ENCODE data around the gene HS3ST3A1. TPM values are rescaled to one million over a fixed set of nuclear protein-coding genes. Genes with fewer than 3 reads are reported as not detected.
"Not testable (repeated sequence)": the region's sequence is repeated elsewhere in the genome, so short reads cannot be mapped to it uniquely, and the experiment has no call there.

HS3ST3A1 gene
- total and polyA plus RNA-seq, 2 experiments from 2014 or later = 39.2 to 85.1 TPM

GRCh38 chr17:13500947-13501346 is 100.8 kb downstream of the HS3ST3A1 start:
- TF ChIP-seq EZH2 (IDR thresholded peaks at IDR 0.05; ENCODE audit: insufficient read depth, poor library complexity, severe bottlenecking) = no peak
- no peak for TF ChIP-seq EZH2phosphoT487 (IDR thresholded peaks at IDR 0.05; ENCODE audit: insufficient read depth, low read depth)
- H3K27me3 ChIP-seq (replicated peaks; ENCODE audit: insufficient read depth) = no peaks in the 10 kb centered on the region

GRCh38 chr17:13498184-13498583 is 103.5 kb downstream of the HS3ST3A1 start:
- in situ Hi-C loops (cut with MboI) = no loop called here
- no peaks in the 10 kb centered on the region for H3K27me3 ChIP-seq (replicated peaks; ENCODE audit: insufficient read depth)
- 97 to 98% methylated on average over 3 of the region's 3 CpGs for WGBS, 2 experiments (ENCODE audit: low coverage in 1 of 2, low lambda C conversion rate in 2 of 2, missing lambda C conversion rate in 2 of 2)
- 0 out of 2 replicates have a peak, but pooled peaks cover 2% of the 10 kb centered on the region for H3K4me1 ChIP-seq (ENCODE audit: insufficient read depth)
- H3K9me2 ChIP-seq (ENCODE audit: insufficient read depth) = 0 out of 2 replicates have a peak, but pooled peaks cover 6% of the 10 kb centered on the region
- H3K4me3 ChIP-seq = no peak overlapping the region
- peaks cover 94% of the 10 kb centered on the region for H3K79me2 ChIP-seq (ENCODE audit: insufficient read depth)
- no peaks in the 10 kb centered on the region for H4K20me1 ChIP-seq (ENCODE audit: insufficient read depth)
- no peaks in the 10 kb centered on the region for H3K9me3 ChIP-seq (ENCODE audit: low read depth)
- no peak overlapping the region for H3K9ac ChIP-seq
- DNase-seq = no peak
- H3F3A ChIP-seq (ENCODE audit: insufficient read depth) = peaks cover 57% of the 10 kb centered on the region
- peaks cover 17% of the 10 kb centered on the region for H3K36me3 ChIP-seq (ENCODE audit: low read depth)
- TF ChIP-seq EZH2phosphoT487 (IDR thresholded peaks at IDR 0.05; ENCODE audit: insufficient read depth, low read depth) = no peak
- TF ChIP-seq EZH2 (IDR thresholded peaks at IDR 0.05; ENCODE audit: insufficient read depth, poor library complexity, severe bottlenecking) = no peak
- H3K4me2 ChIP-seq (ENCODE audit: unreplicated experiment) = no peak overlapping the region
- H3K27ac ChIP-seq = no peak overlapping the region
- no peak overlapping the region for H2AFZ ChIP-seq

More at GRCh38 chr17:13500947-13501346, 100.8 kb downstream of the HS3ST3A1 start:
- H3K4me3 ChIP-seq = no peak overlapping the region
- no peaks in the 10 kb centered on the region for H3K9me3 ChIP-seq (ENCODE audit: low read depth)
- H2AFZ ChIP-seq = no peak overlapping the region
- H3K27ac ChIP-seq = no peak overlapping the region
- H3K4me2 ChIP-seq (ENCODE audit: unreplicated experiment) = no peak overlapping the region
- H3K4me1 ChIP-seq (ENCODE audit: insufficient read depth) = 0 out of 2 replicates have a peak, but pooled peaks cover 7% of the 10 kb centered on the region
- H4K20me1 ChIP-seq (ENCODE audit: insufficient read depth) = no peaks in the 10 kb centered on the region
- no peak overlapping the region for H3K9ac ChIP-seq
- no peaks in the 10 kb centered on the region; the same call in 1 of the 2 replicates for H3K36me3 ChIP-seq (ENCODE audit: low read depth)
- no peak for DNase-seq
- peaks cover 96% of the 10 kb centered on the region for H3K79me2 ChIP-seq (ENCODE audit: insufficient read depth)
- in situ Hi-C loops (cut with MboI) = no loop called here
- peaks cover 43% of the 10 kb centered on the region for H3F3A ChIP-seq (ENCODE audit: insufficient read depth)
- 0 out of 2 replicates have a peak, but pooled peaks cover 6% of the 10 kb centered on the region for H3K9me2 ChIP-seq (ENCODE audit: insufficient read depth)
- 98 to 99% methylated on average over 7 of the region's 7 CpGs for WGBS, 2 experiments (ENCODE audit: low coverage in 1 of 2, low lambda C conversion rate in 2 of 2, missing lambda C conversion rate in 2 of 2)

DNA sequence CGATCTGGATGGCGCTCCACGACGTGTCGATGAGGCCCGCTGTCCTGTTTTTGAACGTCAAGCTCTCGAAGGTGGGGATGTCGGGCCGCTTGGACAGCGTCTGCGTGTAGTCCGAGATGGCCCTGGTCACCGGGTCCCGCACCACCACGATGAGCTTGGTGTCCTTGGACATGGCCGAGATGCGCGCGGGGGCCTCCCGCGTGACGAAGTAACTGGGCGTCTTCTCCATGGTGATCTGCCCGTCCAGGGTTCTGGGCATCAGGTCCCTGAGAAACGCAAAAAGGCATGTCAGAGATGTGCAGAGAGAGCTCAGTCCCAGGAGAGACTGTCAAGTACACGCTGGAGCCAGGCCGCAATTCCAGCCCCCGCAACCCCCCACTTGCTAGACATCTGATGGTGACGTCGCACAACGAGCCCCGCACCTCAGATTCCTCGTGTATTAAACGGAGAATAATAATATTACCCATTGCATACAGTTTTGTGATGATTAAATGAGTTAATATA is 105.1 kb downstream of the HS3ST3A1 start:
- H3K4me2 ChIP-seq (ENCODE audit: unreplicated experiment); in situ Hi-C loops (cut with MboI); H3K9ac ChIP-seq; H3K4me3 ChIP-seq; DNase-seq; H3K27me3 ChIP-seq (replicated peaks; ENCODE audit: insufficient read depth); H2AFZ ChIP-seq; H4K20me1 ChIP-seq (ENCODE audit: insufficient read depth); H3K9me3 ChIP-seq (ENCODE audit: low read depth); H3K27ac ChIP-seq; H3K9me2 ChIP-seq (ENCODE audit: insufficient read depth); H3K4me1 ChIP-seq (ENCODE audit: insufficient read depth): not testable (repeated sequence)
- H3F3A ChIP-seq (ENCODE audit: insufficient read depth) = peaks cover 70% of the 10 kb centered on the region
- 97% methylated on average over 21 to 27 of the region's 35 CpGs for WGBS, 2 experiments (ENCODE audit: low coverage in 1 of 2, low lambda C conversion rate in 2 of 2, missing lambda C conversion rate in 2 of 2)
- H3K79me2 ChIP-seq (ENCODE audit: insufficient read depth) = peaks cover 94% of the 10 kb centered on the region
- H3K36me3 ChIP-seq (ENCODE audit: low read depth) = peaks cover 26% of the 10 kb centered on the region

DNA sequence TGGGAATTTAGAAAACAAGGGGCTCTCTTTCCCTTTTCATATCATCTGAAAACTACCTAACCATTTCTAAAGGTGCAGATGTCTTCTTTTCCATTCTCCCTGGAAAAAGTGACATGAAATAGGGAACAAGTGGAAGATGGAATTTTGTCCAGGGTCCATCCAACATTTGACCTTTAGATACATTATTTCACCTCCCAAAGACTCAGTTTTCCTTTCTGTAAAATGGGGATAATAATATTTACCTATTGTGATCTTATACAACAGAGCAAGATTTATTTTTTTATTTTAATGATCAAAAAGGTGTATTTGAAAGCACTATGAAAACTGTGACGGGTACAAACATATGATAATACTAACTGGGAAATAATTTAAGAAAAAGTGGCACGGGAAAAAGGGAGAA is 106.3 kb downstream of the HS3ST3A1 start:
- H3K79me2 ChIP-seq (ENCODE audit: insufficient read depth) = peaks cover 89% of the 10 kb centered on the region
- TF ChIP-seq EZH2 (IDR thresholded peaks at IDR 0.05; ENCODE audit: insufficient read depth, poor library complexity, severe bottlenecking) (no peak), EZH2phosphoT487 (IDR thresholded peaks at IDR 0.05; ENCODE audit: insufficient read depth, low read depth) (no peak)
- whole genome bisulfite sequencing, 2 experiments (ENCODE audit: low coverage in 1 of 2, low lambda C conversion rate in 2 of 2, missing lambda C conversion rate in 2 of 2) = 79 to 80% methylated on average over 2 of the region's 2 CpGs

GRCh38 chr17:13492737-13493122 is 109.0 kb downstream of the HS3ST3A1 start:
- H3K4me2 ChIP-seq (ENCODE audit: unreplicated experiment) = no peak overlapping the region
- TF ChIP-seq EZH2 (IDR thresholded peaks at IDR 0.05; ENCODE audit: insufficient read depth, poor library complexity, severe bottlenecking) = no peak
- TF ChIP-seq EZH2phosphoT487 (IDR thresholded peaks at IDR 0.05; ENCODE audit: insufficient read depth, low read depth) = no peak
- H3K27ac ChIP-seq = no peak overlapping the region
- H3K27me3 ChIP-seq (replicated peaks; ENCODE audit: insufficient read depth) = no peaks in the 10 kb centered on the region
- H2AFZ ChIP-seq = no peak overlapping the region
- H3K4me1 ChIP-seq (ENCODE audit: insufficient read depth) = peaks cover 16% of the 10 kb centered on the region
- H3K9me2 ChIP-seq (ENCODE audit: insufficient read depth) = no peaks in the 10 kb centered on the region
- H3K79me2 ChIP-seq (ENCODE audit: insufficient read depth) = peaks cover 62% of the 10 kb centered on the region
- no peak for DNase-seq
- 77% methylated on average over 4 of the region's 4 CpGs for WGBS, 2 experiments (ENCODE audit: low coverage in 1 of 2, low lambda C conversion rate in 2 of 2, missing lambda C conversion rate in 2 of 2)
- in situ Hi-C loops (cut with MboI) = no loop called here
- peaks cover 63% of the 10 kb centered on the region for H3F3A ChIP-seq (ENCODE audit: insufficient read depth)
- H3K4me3 ChIP-seq = no peak overlapping the region
- H3K36me3 ChIP-seq (ENCODE audit: low read depth) = peaks cover 26% of the 10 kb centered on the region
- H3K9ac ChIP-seq = no peak overlapping the region
- H4K20me1 ChIP-seq (ENCODE audit: insufficient read depth) = no peaks in the 10 kb centered on the region
- H3K9me3 ChIP-seq (ENCODE audit: low read depth) = no peaks in the 10 kb centered on the region

More for the DNA sequence above, 106.3 kb downstream of the HS3ST3A1 start:
- Histone ChIP-seq H3K4me2 (ENCODE audit: unreplicated experiment) (no peak overlapping the region), H3K4me3 (no peak overlapping the region), H3K4me1 (ENCODE audit: insufficient read depth) (peaks cover 16% of the 10 kb centered on the region), H3K27ac (no peak overlapping the region), H2AFZ (no peak overlapping the region), H3K36me3 (ENCODE audit: low read depth) (peaks cover 26% of the 10 kb centered on the region), H3K9me2 (ENCODE audit: insufficient read depth) (0 out of 2 replicates have a peak, but pooled peaks cover 4% of the 10 kb centered on the region), H3K9ac (no peak overlapping the region), H4K20me1 (ENCODE audit: insufficient read depth) (no peaks in the 10 kb centered on the region), H3F3A (ENCODE audit: insufficient read depth) (peaks cover 71% of the 10 kb centered on the region), H3K27me3 (replicated peaks; ENCODE audit: insufficient read depth) (no peaks in the 10 kb centered on the region), H3K9me3 (ENCODE audit: low read depth) (no peaks in the 10 kb centered on the region)
- in situ Hi-C loops (cut with MboI) = no loop called here
- no peak for DNase-seq

All from GM23248 (cell line).